HCT116 (cell line): ENCODE measurements around the gene NOXA1.

Experiments
- ATF3 ChIP-seq: IDR thresholded peaks from 2 replicates; pipeline ENCODE4 v1.6.1; 2012
- EZH2 ChIP-seq: fragments of 200-600 bp; sonication (generic); IDR thresholded peaks from 2 replicates; pipeline ENCODE4 v1.6.1; 2017; ENCODE audit warnings: antibody characterized with exemption, mixed run types
- EZH2phosphoT487 ChIP-seq: fragments of 200-600 bp; IDR thresholded peaks from 2 replicates; pipeline ENCODE4 v1.6.1; 2018; ENCODE audit warnings: antibody characterized with exemption, borderline replicate concordance
- JUND ChIP-seq: IDR thresholded peaks from 2 replicates; pipeline ENCODE4 v1.6.1; 2012
- POLR2A ChIP-seq: IDR thresholded peaks from 2 replicates; pipeline ENCODE4 v1.7.0; 2011; ENCODE audit warnings: borderline replicate concordance; ENCODE audit not compliant: insufficient read depth, insufficient read length; ENCODE audit errors: extremely low read depth
- POLR2AphosphoS5 ChIP-seq: IDR thresholded peaks from 2 replicates; pipeline ENCODE4 v1.6.1; 2011; ENCODE audit warnings: mild to moderate bottlenecking, low read depth, low read length, moderate library complexity
- YY1 ChIP-seq: IDR thresholded peaks from 2 replicates; pipeline ENCODE4 v1.6.1; 2011; ENCODE audit warnings: low read length, low read depth, moderate library complexity, mild to moderate bottlenecking; ENCODE audit not compliant: insufficient replicate concordance; ENCODE audit errors: extremely low read depth
- TF ChIP-seq, protein P1 (sequence below), 3 experiments: fragments of 200-600 bp in 1 of 3; sonication (generic) in 1 of 3; IDR thresholded peaks in 2 of 3; conservative IDR thresholded peaks in 1 of 3; 2 replicates each; pipeline ENCODE4 v1.5.1; 2012 to 2017; ENCODE audit warnings: low read depth in 2 of 3, low read length in 2 of 3, antibody characterized with exemption in 1 of 3, borderline replicate concordance in 1 of 3, control low read depth in 1 of 3, mild to moderate bottlenecking in 1 of 3, mixed read lengths in 1 of 3, mixed run types in 1 of 3, moderate library complexity in 1 of 3; ENCODE audit not compliant: insufficient read depth in 1 of 3

- TF ChIP-seq, protein P1, sequence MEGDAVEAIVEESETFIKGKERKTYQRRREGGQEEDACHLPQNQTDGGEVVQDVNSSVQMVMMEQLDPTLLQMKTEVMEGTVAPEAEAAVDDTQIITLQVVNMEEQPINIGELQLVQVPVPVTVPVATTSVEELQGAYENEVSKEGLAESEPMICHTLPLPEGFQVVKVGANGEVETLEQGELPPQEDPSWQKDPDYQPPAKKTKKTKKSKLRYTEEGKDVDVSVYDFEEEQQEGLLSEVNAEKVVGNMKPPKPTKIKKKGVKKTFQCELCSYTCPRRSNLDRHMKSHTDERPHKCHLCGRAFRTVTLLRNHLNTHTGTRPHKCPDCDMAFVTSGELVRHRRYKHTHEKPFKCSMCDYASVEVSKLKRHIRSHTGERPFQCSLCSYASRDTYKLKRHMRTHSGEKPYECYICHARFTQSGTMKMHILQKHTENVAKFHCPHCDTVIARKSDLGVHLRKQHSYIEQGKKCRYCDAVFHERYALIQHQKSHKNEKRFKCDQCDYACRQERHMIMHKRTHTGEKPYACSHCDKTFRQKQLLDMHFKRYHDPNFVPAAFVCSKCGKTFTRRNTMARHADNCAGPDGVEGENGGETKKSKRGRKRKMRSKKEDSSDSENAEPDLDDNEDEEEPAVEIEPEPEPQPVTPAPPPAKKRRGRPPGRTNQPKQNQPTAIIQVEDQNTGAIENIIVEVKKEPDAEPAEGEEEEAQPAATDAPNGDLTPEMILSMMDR (IDR thresholded peaks at IDR 0.05 in 2 of 3, conservative IDR thresholded peaks at IDR 0.05 in 1 of 3; ENCODE audit: borderline replicate concordance in 1 of 3, insufficient read depth in 1 of 3, low read depth in 2 of 3, low read length in 2 of 3) = no peak
- no peak for TF ChIP-seq YY1
- no peak for TF ChIP-seq ATF3
- TF ChIP-seq EZH2phosphoT487 = no peak
- no peak for TF ChIP-seq POLR2A
- TF ChIP-seq EZH2 = no peak
- TF ChIP-seq JUND = no peak
- no peak for TF ChIP-seq POLR2AphosphoS5
These were observed 54.8 kb downstream of the NOXA1 start for GRCh38 chr9:137477778-137478612.
